HT-29 (cell line): ENCODE data around the gene SPRR2E. TPM values are rescaled to one million over a fixed set of nuclear protein-coding genes. Genes with fewer than 3 reads are reported as not detected.
"Not testable (repeated sequence)": the region's sequence is repeated elsewhere in the genome, so short reads cannot be mapped to it uniquely, and the experiment has no call there.

Experiments
- DNase-seq: peaks from one replicate; pipeline ENCODE4 v3.0.0-alpha.2; 2015; ENCODE audit warnings: low spot score
- small RNA-seq: library from RNA; depleted of rRNA; stranded (forward); fragments of <200 nt; gene quantifications from one replicate; pipeline ENCODE3, GENCODE V24; 2014
- total RNA-seq: library from RNA; depleted of rRNA; stranded (reverse); fragments of >200 nt; shearing (Covaris generic); gene quantifications from 2 replicates; pipeline ENCODE4 v1.2.3, GENCODE V29; 2014; rRNA removed

The SPRR2E gene
- total RNA-seq, 1 experiment from 2014 or later: not detected

DNA sequence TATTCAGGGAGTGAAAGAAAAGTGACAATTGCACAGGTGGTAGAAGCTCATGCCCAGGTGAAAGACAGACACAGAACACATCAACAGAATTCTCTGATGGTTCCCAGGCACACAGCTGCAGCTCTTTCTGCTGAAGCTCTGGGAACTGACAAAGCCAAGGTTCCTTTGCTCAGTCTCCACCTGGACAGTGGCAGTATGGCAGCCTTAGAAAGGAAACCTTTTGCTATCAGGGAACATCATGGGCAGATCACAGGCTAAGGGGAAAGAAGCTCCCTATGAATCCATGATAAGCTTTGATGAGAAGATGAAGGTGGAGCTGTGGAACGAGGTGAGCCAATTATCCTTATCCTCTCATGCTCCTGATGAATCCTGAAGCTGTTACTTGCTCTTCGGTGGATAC, 24.1 kb downstream of the SPRR2E start:
- no peak for DNase-seq

- DNase-seq: no peak
Measured at GRCh38 chr1:153058826-153059784, 35.2 kb downstream of the SPRR2E start.

DNA sequence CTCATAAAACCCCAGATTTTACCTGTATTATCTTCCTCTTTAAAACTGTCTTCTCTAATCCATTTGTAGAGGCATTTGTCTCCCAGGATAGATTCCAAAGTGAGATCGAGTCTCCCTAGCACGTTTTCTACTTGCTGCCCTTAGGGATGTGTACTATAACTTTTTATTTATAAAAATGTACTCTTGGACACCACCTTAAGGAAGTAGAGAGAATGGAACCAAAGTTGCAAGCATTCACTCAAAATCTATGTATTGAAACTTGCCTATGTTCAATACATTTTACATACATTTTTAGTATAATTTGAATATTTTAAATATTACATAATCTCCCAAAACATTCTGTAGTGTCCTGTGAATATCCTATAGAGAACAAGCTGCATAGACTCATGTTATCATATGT, 36.2 kb downstream of the SPRR2E start:
- no peak for DNase-seq

- DNase-seq: no peak
Measured at GRCh38 chr1:153057375-153057774, 37.0 kb downstream of the SPRR2E start, which contains the start of gene SPRR2A. Gene SPRR2A, minus strand, starts transcription at chr1:153057512. Its CDS starts 777 bp downstream, at chr1:153056735.

DNA sequence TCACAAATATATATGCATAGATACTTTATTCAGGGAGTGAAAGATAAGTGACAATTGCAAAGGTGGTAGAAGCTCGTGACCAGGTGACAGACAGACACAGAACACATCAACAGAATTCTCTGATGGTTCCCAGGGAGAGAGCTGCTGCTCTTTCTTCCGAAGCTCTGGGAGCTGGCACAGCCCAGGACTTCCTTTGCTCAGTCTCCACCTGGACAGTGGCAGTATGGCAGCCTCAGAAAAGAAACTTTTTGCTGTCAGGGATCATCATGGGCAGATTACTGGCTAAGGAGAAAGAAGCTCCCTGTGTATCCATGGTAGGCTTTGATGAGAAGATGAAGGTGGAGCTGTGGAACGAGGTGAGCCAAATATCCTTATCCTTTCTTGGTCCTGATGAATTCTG, 38.2 kb downstream of the SPRR2E start:
- not testable (repeated sequence) for DNase-seq

DNA sequence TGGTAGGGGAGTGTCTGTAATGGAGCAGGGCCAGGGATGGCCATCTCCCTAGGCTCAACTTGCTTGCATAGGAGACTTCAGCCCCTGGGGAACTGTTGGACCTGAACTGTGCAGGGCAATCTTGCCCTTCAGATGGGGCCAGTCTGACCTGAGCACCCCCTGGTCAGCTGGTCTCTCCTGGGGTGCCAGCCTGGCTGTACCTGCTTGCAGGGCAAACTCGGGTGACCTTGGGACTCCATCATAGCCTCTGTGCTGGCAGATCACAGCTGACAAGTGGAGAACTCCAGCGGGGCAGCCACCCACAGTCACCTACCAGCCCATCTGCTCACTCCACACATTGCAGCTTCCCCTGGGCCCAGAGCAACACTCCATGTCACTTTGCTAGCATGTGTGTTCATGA, 45.1 kb downstream of the SPRR2E start:
- DNase-seq: no peak

Small RNAs within 50 kb of the gene (small RNA-seq; reads per million reads assigned to genes)
- not detected for gene SPRR2C

Other genes starting within 250 kb of the SPRR2E start
- gene LCE7A, start 234.5 kb downstream of the SPRR2E start, total RNA-seq: not detected in 2 replicates
- gene SMCP, start 216.2 kb downstream of the SPRR2E start, total RNA-seq: not detected in 2 replicates
- 2.0 and 2.2 TPM in 2 replicates for gene IVL, start 186.0 kb downstream of the SPRR2E start, total RNA-seq
- gene SPRR5, start 147.3 kb downstream of the SPRR2E start, total RNA-seq: not detected in 2 replicates
- not detected in 2 replicates for gene SPRR4, start 123.9 kb downstream of the SPRR2E start, total RNA-seq
- not detected in 2 replicates for gene SPRR1A, start 110.4 kb downstream of the SPRR2E start, total RNA-seq
- 0.10 and 0.20 TPM in 2 replicates for gene SPRR3, start 92.8 kb downstream of the SPRR2E start, total RNA-seq
- 0.57 and 1.9 TPM in 2 replicates for gene SPRR1B, start 63.3 kb downstream of the SPRR2E start, total RNA-seq
- not detected in 2 replicates for gene SPRR2D, start 53.4 kb downstream of the SPRR2E start, total RNA-seq
- gene SPRR2A, start 37.0 kb downstream of the SPRR2E start, total RNA-seq: not detected in 2 replicates
- gene SPRR2B, start 22.9 kb downstream of the SPRR2E start, total RNA-seq: not detected in 2 replicates
- gene SPRR2F, start 19.0 kb upstream of the SPRR2E start, total RNA-seq: not detected in 2 replicates
- gene SPRR2G, start 56.4 kb upstream of the SPRR2E start, total RNA-seq: not detected in 2 replicates
- not detected in 2 replicates for gene LELP1, start 108.9 kb upstream of the SPRR2E start, total RNA-seq
- not detected in 2 replicates for gene PRR9, start 123.1 kb upstream of the SPRR2E start, total RNA-seq
- not detected in 2 replicates for gene LORICRIN, start 165.2 kb upstream of the SPRR2E start, total RNA-seq
- not detected in 2 replicates for gene PGLYRP3, start 218.4 kb upstream of the SPRR2E start, total RNA-seq